SKM-1 treated with dmso at 0.1 percent for 144 hours (cell line): ENCODE data around the gene RBKS.
A peak's percentile ranks its signal among the peaks of the same experiment; 100 is the strongest.
"Not testable (repeated sequence)": the region's sequence is repeated elsewhere in the genome, so short reads cannot be mapped to it uniquely, and the experiment has no call there.

Experiments used
- DNase-seq: peaks from one replicate; lab custom pipeline; 2025; ENCODE audit not compliant: unreplicated experiment; lab: John Stamatoyannopoulos, UW

Gene RBKS

DNA sequence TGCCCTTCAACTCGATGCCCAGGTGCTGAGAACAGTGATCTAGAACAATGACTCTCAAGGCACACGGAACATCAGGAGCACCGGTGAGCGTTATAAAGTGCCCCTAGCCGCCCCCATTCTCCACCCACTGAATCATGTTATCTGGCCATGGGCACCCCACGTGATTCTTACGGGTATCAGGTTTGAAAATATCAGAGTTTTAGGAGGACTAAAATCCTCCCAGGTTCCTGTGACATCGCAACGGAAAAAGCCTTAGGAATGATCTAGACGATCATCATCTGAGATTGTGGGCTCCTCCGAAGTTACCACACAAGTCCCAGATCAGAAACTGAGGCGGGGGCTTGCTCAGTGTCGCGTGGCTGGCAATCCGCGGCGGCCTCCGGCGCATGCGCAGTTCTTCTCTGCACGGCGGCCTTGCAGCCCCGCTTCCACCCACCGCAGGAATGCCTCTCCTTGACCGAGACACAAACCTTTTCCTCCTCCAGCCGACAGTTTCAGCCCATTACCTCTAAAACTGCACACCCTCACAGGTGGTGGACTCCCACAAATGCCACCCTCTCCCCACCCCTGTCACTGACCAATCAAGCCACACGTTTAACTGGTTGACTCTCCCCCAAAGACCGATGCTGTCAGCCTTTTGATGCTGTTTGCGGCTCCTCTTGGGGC, 124.4 kb downstream of the RBKS start:
- DNase-seq, result no peak

DNA sequence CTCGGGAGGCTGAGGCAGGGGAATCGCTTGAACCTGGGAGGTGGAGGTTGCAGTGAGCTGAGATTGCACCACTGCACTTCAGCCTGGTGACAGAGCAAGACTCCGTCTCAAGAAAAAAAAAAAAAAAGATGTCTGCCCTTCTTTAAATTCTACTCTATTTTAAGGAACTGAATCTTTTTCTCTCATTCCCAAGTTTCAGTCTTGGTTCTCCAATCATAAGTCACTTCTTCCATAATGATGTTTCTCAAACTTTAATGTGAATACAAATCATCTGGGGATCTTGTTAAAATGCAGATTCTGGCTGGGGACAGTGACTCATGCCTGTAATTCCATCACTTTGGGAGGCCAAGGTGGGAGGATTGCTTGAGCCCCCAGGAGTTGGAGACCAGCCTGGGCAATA, 125.7 kb downstream of the RBKS start:
- not testable (repeated sequence) for DNase-seq

DNA sequence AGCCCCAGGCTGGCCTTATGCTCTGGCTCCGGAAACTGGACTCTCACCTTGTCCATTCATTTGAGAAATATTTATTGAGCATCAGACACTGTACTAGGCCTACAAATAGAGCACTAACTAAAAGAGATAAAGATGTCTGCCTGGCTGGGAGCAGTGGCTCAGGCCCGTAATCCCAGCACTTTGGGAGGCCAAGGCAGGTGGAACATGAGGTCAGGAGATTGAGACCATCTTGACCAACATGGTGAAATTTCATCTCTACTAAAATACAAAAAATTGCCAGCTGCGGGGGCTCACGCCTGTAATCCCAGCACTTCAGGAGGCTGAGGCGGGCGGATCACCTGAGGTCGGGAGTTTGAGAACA, 126.3 kb downstream of the RBKS start:
- DNase-seq, result no peak

DNA sequence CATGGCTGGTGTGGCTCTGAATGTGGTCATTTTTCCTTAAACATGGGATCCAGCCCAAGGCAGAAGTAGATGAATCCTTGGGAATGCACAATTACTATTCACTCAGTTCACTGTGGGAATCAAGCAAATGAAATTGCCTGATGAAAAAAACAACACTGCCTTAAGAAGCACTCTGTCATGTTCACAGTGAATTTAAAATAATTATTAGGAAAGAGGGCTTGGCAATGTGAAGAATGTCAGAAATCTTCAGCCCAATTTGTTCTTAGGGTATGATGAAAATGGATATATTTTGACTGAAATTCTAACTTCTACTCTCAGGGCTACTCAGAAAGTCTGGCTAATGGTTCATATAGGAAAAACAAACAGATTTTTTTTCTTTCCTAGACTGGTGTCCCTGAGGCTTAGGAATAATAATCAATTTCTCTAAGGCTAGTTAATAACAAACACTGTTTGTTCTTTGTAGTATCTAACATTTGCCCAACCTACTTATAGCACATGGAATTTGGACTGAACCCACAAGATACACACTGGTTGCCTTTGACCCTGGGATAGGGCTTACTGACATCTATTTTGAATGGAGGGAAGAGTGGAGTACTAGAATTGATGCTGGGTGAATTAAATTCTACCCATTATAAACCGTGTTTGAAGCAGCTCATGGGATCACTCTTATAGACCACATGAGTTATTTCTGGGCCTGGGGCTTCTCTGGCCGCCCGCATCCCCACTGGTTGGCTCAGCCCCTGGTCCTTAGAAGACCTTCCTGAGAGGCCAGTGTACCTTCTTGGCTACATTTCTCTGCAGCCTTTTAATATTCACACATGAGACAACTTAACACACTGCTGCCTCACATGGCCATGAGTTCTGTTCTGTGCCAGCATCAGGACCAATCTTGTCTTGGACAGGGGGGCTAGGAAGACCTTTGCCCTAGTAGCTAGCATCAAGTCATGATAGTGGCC, 127.0 kb downstream of the RBKS start:
- DNase-seq, result no peak

DNA sequence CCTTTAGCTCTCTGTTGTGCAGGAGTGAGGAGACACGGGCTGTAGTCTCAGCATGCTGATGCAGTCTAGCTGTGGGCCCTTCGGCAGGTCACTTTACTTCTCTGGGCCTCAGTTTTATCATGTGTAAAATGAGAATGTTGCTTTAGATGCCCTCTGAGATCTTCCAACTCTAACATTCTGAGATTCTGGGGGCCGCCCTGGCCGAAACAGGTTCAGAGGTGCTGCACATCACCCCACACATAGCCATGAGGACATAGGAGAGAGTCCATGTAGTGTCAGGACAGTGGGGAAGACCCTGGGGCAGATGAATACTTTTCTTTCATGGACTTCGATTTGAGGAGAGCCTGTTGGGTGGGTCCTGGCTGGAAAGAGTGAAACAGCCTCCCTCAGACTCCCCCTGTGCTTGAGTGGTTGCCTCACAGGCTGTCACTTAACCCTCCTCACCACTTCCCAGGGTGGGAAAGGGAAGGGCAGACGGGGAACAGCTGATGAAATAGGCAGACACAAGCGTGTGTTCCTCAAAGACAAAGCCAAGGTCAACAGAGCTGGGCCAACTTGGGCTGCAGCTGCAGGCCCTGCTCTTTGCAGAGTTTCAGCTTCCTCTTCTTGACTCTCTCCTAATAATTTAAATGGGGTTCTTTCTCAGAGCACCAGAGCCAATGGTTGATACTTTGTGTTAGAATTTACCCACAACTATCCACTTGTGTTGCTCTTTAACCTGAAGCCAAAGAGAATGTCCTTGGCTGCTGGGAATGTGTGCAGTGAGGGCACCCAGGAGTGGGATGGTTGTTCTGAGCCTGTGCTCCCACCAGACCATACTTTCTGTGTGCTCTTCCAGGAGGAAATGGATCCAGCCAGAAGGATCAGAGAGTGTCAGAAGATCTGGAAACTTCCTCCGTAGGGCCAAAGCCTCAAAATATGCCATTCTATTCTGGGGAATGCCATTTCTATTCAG, 133.4 kb downstream of the RBKS start:
- DNase-seq, result peak; percentile 86

DNA sequence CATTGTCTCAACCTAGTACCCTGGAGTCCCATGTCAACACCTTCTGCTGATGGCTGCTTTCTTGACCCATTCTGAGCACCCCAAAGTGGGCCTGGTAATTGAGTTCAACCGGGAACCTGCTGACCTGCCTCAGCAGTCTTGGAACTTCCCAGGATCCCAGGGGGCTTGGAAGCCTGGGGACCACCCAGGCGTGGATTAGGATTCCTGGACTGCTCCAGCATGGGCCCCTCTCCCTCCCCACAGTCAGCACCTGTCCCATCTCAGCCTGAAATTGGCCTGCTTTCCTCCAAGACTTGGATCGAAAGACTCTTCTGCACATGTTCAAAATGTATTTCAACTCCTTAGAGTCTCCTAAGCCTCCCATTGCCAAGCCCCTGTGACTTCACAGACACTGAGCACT, 134.1 kb downstream of the RBKS start:
- no peak for DNase-seq

DNA sequence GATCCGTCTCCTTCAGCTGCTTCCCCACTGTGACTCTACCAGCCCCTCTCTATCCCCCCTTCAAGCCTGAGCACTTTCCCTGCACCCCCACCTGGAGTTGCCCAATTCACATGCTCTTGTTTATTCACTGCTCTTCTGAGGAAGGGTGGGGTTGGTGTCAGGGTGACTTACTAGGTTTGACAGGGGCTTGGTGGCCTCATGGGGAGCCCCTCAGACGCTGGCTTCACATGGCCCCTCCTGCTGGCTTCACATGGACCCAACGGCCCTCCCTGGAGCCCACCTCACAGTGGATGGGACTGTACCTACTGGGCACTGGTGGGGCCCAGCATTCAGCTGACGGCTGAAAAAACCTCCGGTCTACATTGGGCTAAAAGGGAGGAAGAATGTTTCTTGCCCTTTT, 135.4 kb downstream of the RBKS start:
- no peak for DNase-seq

DNA sequence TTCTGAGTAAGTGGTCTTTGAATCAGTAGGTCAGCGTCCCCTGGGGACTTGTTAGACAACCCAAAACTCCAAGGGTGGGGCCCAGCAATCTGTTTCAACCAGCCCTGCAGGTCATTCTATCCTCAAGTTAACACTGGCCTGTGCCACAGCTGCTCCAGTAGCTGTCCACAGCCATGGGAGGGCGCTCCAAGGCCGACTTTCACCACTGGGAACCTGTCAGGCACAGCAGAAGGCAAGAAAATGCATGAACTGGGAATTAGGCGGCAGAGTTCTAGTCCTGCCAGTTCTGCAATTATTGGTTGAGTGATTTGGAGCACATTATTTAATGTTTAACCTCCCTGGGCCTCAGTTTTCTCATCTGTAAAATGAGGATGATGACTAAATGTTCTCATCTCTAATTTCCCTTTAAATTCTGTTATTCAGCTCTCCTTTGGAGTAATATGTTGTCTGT, 136.0 kb downstream of the RBKS start:
- peak; percentile 75 for DNase-seq

DNA sequence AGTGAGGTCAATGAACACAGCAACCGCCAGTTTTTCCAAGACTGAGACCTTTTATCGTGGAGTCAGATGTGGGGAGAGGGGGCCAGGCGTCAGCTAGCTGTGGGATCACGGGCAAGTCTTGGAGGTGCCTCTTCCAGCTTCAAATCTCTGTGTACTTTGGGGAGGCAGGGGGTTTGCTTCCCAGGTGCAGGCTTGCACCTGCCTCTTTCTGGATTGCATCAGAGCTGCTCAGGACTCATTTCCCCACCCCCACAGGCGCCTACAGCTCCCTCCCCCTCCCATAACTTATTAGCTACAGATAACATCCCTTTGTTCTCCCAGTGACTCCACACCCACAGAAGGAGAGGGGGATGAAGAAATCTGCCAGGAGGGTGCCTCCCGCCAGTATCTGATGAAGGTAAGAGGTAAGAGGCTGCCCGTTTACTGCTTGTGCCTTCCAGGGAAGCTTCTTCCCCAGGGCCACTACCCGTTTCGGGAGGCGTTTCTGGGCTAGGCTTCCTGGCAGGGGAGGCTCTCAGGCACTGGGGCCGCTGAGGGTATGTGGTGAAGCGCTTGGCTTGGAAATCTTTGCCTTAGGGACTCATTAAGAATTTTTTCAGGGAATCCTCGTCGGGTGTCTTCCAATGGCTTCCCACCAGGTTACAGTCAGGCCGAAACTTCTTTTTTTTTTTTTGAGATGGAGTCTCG, 137.5 kb downstream of the RBKS start:
- DNase-seq, result no peak

DNA sequence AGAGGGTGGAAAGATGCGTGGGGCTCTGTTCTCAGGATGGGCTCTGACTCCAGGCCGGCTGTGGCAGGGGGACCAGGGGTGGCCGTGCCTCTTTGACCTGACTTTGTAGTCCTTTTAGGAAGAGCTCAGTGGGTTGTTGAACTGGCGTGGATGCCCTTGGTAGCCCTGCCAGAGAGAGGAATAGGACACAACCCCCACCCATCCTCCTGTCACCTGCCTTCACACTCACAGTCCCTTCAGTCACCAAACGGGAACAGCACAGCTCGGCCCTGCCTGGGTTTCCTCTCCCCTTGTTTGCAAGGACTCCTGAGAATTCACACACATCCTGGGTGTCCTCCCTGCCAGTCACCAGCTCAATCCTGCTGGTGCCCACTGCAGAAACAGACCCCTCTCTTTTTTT, 138.8 kb downstream of the RBKS start:
- DNase-seq, result no peak

DNA sequence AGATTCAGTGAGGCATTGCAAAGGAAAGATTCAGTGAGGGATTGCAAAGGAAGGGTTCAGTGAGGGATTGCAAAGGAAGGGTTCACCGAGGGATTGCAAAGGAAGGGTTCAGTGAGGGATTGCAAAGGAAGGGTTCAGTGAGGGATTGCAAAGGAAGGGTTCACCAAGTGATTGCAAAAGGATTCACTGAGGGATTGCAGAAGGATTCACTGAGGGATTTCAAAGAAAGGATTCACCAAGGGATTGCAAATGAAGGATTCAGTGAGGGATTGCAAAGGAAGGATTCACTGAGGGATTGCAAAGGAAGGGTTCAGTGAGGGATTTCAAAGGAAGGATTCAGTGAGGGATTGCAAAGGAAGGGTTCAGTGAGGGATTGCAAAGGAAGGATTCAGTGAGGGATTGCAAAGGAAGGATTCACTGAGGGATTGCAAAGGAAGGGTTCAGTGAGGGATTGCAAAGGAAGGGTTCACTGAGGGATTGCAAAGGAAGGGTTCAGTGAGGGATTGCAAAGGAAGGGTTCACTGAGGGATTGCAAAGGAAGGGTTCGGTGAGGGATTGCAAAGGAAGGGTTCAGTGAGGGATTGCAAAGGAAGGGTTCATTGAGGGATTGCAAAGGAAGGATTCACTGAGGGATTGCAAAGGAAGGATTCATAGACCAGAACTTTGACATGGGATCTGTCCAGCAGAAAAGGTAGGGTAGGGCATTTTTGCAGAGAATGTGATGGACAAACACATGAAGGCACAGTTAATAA, 141.2 kb downstream of the RBKS start:
- not testable (repeated sequence) for DNase-seq

DNA sequence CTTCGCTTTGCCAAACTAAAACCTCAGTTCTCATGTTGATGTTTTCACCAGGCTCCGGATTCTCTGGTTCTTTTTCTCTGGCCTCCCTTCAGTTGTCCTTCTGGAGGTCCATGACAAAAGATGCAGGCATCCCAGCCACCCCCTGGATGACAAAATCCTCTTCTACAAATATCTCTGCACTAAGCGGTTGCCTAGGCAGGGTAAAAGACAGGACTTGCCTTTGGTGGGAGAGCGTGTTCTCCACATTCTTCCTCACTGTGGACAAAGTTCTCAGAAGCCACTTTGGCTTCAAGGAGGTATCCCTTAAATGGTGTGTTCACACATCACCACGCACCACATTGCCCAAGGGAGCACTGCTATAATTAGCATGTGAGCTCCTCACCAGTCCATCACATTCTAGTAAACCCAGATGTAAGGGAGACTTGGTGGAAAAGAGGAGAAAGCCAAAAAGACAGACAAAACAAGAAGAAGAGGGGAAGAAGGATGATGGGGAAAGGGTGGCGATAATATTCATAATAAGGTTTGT, 142.3 kb downstream of the RBKS start:
- DNase-seq, result no peak

DNA sequence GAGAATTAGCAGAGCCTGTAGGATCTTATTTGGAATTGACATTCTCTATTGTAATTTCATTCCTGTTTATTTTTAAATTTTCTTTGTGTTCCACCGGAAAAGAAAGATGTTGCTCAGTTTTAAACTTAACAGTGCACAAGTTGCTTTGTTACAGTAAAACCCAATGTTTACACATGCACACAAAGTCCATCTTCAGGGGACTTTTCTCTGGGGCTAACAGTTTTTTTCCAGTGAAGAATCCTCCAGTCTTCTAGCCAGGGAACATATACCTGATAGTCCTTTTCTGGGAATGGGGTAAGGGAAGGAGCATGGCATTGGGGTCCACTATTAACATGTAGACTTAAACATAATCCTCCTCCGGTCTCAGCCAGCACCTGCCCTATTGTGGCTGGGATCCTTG, 143.9 kb downstream of the RBKS start:
- no peak for DNase-seq

DNA sequence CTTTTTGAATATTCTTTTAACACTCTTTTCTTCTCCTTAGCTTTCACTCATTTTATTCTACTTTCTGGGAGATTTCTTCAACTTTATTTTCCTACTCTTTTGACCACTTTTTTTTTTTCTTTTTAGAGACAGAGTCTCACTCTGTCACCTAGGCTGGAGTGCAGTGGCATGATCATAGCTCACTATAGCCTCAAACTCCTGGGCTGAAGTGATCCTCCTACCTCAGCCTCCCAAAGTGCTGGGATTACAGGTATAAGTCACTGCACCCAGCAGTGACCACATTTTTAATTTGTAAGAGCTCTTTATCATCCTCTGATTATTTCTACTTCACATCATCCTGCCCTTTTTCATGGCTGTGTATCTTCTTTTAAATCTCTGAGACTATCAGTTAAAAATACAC, 144.7 kb downstream of the RBKS start:
- DNase-seq, result not testable (repeated sequence)

DNA sequence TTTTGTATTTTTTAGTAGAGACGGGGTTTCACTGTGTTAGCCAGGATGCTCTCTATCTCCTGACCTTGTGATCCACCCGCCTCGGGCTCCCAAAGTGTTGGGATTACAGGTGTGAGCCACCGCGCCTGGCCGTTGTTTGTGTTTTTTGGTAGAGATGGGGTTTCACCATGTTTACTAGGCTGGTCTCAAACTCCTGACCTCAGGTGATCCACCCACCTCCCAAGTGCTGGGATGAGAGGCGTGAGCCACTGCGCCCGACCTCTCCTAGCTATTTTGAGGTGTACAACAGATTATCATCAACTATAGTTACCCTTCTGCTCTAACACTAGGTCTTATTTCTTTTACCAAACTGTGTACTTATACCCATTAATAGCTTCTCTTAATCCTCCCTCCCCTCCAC, 147.6 kb downstream of the RBKS start:
- DNase-seq, result no peak

DNA sequence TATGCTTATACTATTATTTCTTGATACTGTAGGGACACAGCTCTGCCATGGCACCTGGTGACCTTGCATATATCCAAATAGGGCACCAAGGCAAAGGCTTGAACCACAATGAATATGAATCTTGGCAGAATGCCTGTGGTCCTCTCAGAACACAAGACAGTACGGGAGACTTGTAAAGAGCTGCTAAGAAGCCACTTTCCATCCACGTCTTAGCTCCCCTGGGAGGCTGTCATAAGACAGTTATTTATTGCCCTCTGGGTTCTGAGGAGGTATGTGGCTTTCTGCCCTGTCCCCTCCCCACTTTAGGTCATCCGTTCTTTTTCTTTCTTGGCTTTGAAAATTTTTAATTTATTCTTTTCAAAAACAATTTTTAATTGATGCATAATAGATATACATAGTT, 148.5 kb downstream of the RBKS start:
- no peak for DNase-seq

DNA sequence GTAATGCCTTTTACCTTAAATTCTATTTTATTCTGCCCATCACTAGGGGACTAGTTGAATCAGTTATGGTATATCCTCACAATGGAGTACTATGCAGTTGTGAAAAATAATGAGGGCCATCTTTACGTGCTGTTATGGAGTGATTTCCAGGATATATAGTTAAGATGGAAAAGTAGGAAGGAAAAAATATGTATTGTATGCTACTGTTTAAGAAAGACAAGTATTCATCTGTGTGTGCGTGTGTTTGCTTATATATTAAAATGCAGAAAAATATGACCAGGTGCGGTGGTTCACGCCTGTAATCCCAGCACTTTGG, 151.2 kb downstream of the RBKS start:
- no peak for DNase-seq

DNA sequence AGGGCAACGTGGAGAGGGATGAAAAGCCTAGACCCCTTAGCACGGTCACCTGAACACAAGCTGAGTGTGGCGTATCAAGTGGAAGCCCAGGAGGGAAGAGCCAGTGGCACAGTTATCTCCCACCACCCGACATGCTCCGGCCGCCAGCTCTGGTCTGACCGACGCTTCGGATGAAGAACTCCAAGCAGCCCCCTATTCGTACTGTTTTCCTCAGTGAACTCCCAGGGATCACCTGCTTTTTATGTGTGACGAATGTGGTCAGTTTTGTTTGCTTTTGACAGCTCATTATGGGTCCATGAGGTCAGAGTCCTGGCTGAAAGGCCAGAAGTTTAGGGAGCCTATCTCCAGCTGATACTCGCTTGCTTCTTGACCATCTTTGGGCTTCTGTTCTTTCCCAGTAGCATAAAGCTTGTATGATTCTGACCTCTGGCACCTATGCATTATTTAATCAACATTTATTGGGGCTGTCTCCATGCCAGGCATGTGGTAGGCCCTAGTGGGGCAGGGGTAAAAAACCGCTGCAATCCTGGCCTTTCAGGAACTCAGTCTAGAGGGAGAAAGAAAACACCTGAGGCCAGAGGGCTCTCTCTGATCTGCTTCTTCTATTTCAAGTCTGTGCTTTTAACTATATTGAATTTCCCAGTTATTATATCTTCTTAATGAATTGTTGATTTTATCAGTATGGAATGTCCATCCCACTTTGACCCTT, 151.7 kb downstream of the RBKS start:
- DNase-seq, result no peak

DNA sequence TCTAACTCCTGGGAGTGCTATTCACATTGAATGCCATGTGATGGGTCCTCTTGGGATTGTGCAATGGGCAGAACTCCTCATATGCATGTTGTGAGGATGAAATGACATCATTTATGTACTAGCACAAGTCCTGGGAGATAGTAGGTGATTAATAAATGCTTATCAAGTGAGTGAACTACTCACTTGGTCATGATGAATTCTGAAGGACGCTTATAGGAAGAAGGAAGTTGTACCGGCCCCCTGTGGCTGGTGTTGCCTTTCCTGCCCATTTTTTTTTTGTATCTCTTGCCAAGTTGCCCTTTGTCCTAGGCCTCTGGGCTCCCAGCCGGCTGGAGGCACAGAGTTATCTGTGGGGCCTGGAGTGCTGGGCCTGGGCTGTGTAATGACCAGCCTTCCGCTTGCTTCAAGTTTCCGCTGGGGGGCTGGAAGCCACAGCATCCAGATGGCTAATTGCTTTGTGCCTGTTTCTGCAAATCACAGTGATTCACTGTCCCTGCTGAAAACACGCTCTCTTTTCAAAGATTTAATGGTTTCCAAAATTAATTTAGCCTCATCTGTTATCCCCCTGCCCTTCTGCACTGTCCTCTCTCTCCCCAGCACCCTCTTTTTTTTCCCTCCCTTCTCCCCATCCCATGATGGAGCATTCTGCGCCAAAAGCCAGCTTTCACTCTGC, 152.4 kb downstream of the RBKS start:
- DNase-seq, result no peak
